Measurements from ENCODE around the gene TNRC6B. TPM values are rescaled to one million over a fixed set of nuclear protein-coding genes. Genes with fewer than 3 reads are reported as not detected.

Gene TNRC6B
- total RNA-seq, 1 experiment from 2014 or later, result 58.1 TPM

DNA sequence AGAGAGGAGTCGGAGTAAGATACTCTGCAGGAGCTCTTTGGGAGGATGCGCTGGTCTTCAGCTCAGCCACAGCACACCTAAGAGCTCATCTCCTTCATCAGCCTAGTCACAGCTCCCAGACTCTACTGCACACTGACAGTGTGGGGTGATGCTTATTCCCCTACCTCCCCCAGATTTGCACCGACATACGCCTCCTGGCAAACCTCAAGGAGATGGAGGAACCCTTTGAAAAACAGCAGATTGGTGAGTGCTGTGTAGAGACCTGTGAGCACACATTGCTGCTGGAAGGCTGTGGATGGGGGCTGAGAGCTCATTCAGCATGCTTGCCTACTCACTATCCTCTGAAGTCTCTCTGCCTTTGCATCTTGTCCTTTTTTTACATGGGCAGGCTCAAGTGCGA is 183.4 kb downstream of the TNRC6B start:
- Histone ChIP-seq H3K9ac (ENCODE audit: extremely low read depth, insufficient read length, low read length) (no peak overlapping the region), H2BK20ac (ENCODE audit: low read depth, low read length, poor library complexity, severe bottlenecking) (no peak overlapping the region), H2BK12ac (ENCODE audit: insufficient read length, low read depth, low read length) (no peak overlapping the region), H4K8ac (replicated peaks; ENCODE audit: insufficient read length, low read depth, low read length) (no peak overlapping the region), H3K27ac (ENCODE audit: insufficient read length, low read depth, low read length) (no peak overlapping the region), H3K56ac (ENCODE audit: insufficient read length, low read depth, low read length) (no peak overlapping the region), H3K14ac (ENCODE audit: insufficient read depth, low read length) (no peak overlapping the region), H3K4me1 (ENCODE audit: insufficient read depth, low read length) (no peaks in the 10 kb centered on the region), H3K9me3 (ENCODE audit: control insufficient read depth, low read depth, low read length) (no peaks in the 10 kb centered on the region), H3K27me3 (ENCODE audit: insufficient read depth, low read length) (no peaks in the 10 kb centered on the region), H3K79me1 (ENCODE audit: insufficient read depth, low read depth, low read length, poor library complexity, severe bottlenecking) (no peaks in the 10 kb centered on the region), H3K79me2 (ENCODE audit: insufficient read depth, low read length) (no peaks in the 10 kb centered on the region), H2AK5ac (ENCODE audit: insufficient read length, low read length) (no peak overlapping the region), H3K4ac (ENCODE audit: low read depth, low read length) (no peak overlapping the region), H2BK15ac (ENCODE audit: low read depth, low read length) (no peak overlapping the region), H2BK5ac (ENCODE audit: insufficient read length, low read length) (no peak overlapping the region), H2AFZ (ENCODE audit: low read length) (no peak overlapping the region), H3K23ac (ENCODE audit: insufficient read length, low read depth, low read length) (no peak overlapping the region), H2BK120ac (ENCODE audit: low read depth, low read length, poor library complexity, severe bottlenecking) (no peak overlapping the region), H3K23me2 (ENCODE audit: insufficient read length, low read depth, low read length, poor library complexity, severe bottlenecking) (no peaks in the 10 kb centered on the region), H4K20me1 (ENCODE audit: control insufficient read depth, insufficient read depth, insufficient read length) (no peaks in the 10 kb centered on the region), H3K18ac (ENCODE audit: insufficient read length, low read depth, low read length) (no peak overlapping the region), H4K91ac (ENCODE audit: insufficient read length, low read depth, low read length) (no peak overlapping the region), H4K5ac (ENCODE audit: insufficient read length, low read depth, low read length) (no peak overlapping the region), H3K4me2 (ENCODE audit: insufficient read depth, insufficient read length, low read length) (no peak overlapping the region), H3T11ph (ENCODE audit: low read length) (no peak overlapping the region)
- WGBS (ENCODE audit: extremely low coverage, insufficient read length, low lambda C conversion rate), result no CpG with 5 or more reads among the region's 5 CpGs
- Mint-ChIP-seq H3K4me1 (no peaks in the 10 kb centered on the region), H3K27ac (no peak overlapping the region; a peak in 1 of 7 replicates), H3K27me3 (ENCODE audit: low read depth) (no peaks in the 10 kb centered on the region), H3K9me3 (no peaks in the 10 kb centered on the region), H3K4me3 (no peak overlapping the region), H3K36me3 (ENCODE audit: insufficient read depth in 1 of 3, low read depth in 3 of 3) (peaks cover 80 to 99% (median 94%) of the 10 kb centered on the region in 3 experiments; a peak in 6 of 7 replicates)
- TF ChIP-seq, protein P1, sequence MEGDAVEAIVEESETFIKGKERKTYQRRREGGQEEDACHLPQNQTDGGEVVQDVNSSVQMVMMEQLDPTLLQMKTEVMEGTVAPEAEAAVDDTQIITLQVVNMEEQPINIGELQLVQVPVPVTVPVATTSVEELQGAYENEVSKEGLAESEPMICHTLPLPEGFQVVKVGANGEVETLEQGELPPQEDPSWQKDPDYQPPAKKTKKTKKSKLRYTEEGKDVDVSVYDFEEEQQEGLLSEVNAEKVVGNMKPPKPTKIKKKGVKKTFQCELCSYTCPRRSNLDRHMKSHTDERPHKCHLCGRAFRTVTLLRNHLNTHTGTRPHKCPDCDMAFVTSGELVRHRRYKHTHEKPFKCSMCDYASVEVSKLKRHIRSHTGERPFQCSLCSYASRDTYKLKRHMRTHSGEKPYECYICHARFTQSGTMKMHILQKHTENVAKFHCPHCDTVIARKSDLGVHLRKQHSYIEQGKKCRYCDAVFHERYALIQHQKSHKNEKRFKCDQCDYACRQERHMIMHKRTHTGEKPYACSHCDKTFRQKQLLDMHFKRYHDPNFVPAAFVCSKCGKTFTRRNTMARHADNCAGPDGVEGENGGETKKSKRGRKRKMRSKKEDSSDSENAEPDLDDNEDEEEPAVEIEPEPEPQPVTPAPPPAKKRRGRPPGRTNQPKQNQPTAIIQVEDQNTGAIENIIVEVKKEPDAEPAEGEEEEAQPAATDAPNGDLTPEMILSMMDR (conservative IDR thresholded peaks at IDR 0.05), result no peak
- DNase-seq, result no peak

All from H9 (cell line).